Measurements from ENCODE around the gene TENM3.
A peak's percentile ranks its signal among the peaks of the same experiment; 100 is the strongest.

DNA sequence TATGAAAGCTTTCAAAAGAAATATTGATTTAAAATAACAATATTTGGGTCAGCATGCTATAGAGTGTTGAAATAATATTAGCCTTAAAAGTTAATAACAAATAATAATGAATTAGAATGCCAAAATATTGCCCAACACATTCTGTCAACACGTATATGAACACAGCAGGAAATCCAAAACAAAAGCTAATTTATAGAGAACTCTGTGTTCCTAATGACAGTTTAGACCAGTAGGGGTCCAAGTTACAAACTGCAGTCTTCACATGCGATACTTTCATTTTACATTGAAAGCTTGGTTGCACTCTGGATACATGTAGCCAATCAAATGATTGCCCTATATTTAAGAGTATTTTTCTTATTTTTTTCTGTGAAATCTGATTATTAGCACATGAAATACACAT, 399.6 kb downstream of the TENM3 start:
- TF ChIP-seq, protein P1, sequence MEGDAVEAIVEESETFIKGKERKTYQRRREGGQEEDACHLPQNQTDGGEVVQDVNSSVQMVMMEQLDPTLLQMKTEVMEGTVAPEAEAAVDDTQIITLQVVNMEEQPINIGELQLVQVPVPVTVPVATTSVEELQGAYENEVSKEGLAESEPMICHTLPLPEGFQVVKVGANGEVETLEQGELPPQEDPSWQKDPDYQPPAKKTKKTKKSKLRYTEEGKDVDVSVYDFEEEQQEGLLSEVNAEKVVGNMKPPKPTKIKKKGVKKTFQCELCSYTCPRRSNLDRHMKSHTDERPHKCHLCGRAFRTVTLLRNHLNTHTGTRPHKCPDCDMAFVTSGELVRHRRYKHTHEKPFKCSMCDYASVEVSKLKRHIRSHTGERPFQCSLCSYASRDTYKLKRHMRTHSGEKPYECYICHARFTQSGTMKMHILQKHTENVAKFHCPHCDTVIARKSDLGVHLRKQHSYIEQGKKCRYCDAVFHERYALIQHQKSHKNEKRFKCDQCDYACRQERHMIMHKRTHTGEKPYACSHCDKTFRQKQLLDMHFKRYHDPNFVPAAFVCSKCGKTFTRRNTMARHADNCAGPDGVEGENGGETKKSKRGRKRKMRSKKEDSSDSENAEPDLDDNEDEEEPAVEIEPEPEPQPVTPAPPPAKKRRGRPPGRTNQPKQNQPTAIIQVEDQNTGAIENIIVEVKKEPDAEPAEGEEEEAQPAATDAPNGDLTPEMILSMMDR (IDR thresholded peaks at IDR 0.05) = peak in 1 of 6 experiments; percentile 10
- no peak for TF ChIP-seq POLR2A (IDR thresholded peaks at IDR 0.05)

Measured in adrenal gland (tissue), 5 donors.